Measurements from ENCODE around the gene ATP2B2.

The ATP2B2 gene

DNA sequence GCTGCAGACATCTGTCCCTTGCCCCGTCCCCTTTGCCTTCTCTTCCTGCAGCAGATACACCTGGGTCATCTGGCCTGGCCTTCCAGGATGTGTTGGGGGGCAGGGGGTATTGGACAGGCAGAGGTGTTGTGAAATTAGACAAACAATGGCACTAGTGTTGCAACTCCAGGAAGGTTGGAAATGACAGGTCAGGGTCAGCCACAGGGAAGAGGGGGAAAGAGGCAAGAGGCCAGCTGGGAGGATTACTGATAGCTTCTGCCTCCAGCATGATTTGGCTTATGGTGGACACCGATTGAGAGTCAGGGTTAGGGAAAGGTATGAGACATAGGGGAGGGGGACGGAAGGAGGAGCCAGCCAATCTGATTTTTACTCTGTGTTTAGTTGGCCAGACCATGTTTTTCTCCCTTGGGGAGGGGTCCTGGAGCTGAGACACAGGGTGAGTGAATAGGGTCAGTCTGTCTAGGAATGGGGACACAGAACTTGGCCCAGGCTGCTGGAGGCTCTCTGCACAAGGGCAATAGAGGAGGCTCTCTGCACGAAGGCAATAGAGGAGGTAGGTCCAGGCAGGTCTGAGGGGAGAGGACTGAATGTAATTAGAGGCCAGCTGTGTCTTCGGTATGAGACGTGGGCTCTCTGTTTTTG lies 3.4 kb upstream of the ATP2B2 start:
- Histone ChIP-seq H3K4me1 (no peaks in the 10 kb centered on the region), H3K4me3 (ENCODE audit: low read depth, low read length) (no peak overlapping the region), H3K9me3 (no peaks in the 10 kb centered on the region), H3K36me3 (no peaks in the 10 kb centered on the region), H3K27me3 (no peaks in the 10 kb centered on the region)
- TF ChIP-seq, protein P1, sequence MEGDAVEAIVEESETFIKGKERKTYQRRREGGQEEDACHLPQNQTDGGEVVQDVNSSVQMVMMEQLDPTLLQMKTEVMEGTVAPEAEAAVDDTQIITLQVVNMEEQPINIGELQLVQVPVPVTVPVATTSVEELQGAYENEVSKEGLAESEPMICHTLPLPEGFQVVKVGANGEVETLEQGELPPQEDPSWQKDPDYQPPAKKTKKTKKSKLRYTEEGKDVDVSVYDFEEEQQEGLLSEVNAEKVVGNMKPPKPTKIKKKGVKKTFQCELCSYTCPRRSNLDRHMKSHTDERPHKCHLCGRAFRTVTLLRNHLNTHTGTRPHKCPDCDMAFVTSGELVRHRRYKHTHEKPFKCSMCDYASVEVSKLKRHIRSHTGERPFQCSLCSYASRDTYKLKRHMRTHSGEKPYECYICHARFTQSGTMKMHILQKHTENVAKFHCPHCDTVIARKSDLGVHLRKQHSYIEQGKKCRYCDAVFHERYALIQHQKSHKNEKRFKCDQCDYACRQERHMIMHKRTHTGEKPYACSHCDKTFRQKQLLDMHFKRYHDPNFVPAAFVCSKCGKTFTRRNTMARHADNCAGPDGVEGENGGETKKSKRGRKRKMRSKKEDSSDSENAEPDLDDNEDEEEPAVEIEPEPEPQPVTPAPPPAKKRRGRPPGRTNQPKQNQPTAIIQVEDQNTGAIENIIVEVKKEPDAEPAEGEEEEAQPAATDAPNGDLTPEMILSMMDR (IDR thresholded peaks at IDR 0.05; ENCODE audit: low read depth, low read length), result no peak
- no peak for DNase-seq

DNA sequence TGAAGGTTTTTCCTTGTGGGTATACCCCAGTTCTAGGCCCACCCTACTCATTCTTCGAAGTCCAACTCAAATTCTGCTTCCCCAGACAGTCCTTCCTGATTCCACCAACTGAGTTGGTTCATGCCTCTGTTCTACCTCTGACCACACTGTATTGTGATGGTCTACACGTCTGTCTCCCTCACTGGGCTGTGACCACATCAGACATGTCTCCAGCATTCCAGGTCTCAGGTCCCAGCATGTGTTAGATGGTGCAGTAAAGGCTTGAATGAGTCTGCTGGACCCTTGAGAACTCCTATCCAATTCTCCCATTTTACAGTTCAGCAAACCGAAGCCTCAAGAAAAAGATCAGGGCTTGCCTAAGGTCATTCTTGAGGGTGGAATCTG lies 2.8 kb upstream of the ATP2B2 start:
- H3K36me3 ChIP-seq, result no peaks in the 10 kb centered on the region
- no peak overlapping the region for H3K4me3 ChIP-seq (ENCODE audit: low read depth, low read length)
- H3K27me3 ChIP-seq, result no peaks in the 10 kb centered on the region
- TF ChIP-seq, protein P1 (IDR thresholded peaks at IDR 0.05; ENCODE audit: low read depth, low read length), result no peak
- H3K9me3 ChIP-seq, result no peaks in the 10 kb centered on the region
- H3K4me1 ChIP-seq, result no peaks in the 10 kb centered on the region
- DNase-seq, result no peak

DNA sequence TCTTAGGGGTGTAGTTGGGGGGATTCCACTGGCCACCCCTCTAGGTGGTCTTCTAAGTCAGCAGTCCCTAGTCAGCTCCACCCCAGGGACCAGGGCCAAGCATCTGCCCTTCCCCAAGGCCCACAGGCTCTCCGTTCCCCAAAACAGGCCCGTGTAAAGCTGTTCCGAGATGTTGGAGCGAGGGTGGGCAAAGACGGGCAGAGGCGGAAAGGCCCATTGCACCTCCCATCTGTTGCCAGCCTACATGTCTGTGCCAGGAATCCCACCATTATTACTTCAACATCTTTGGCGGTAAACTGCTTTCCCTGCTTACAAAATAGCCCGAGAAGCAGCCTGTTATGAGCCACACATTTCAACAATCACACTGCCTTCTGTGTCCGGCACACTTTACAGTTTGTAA lies 1.9 kb upstream of the ATP2B2 start:
- Histone ChIP-seq H3K9me3 (no peaks in the 10 kb centered on the region), H3K4me1 (no peaks in the 10 kb centered on the region), H3K4me3 (ENCODE audit: low read depth, low read length) (no peak overlapping the region), H3K27me3 (no peaks in the 10 kb centered on the region), H3K36me3 (no peaks in the 10 kb centered on the region)
- no peak for DNase-seq
- TF ChIP-seq, protein P1 (IDR thresholded peaks at IDR 0.05; ENCODE audit: low read depth, low read length), result no peak

DNA sequence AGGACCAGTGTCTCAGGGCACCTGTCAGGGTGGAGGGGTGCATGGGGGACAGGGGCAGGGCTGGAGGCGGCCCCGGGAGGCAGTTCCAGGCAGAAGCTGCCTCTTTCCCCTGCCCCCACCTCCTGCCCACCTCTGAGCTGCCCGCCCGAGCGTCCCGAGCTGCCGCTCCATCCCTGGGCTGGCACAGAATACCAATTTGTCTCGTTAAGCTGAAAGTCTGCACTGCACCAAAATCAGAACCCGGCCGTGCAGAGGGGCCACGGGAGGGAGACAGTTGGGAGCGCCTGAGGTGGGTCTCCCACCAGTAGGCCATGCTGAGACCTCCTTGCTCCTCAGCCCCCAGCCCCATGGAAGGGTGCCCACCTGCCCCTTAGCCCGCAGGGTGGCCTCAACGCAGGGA lies 1.3 kb upstream of the ATP2B2 start:
- Histone ChIP-seq H3K4me1 (no peaks in the 10 kb centered on the region), H3K36me3 (no peaks in the 10 kb centered on the region), H3K4me3 (ENCODE audit: low read depth, low read length) (no peak overlapping the region), H3K27me3 (no peaks in the 10 kb centered on the region), H3K9me3 (no peaks in the 10 kb centered on the region)
- no peak for DNase-seq
- TF ChIP-seq, protein P1 (IDR thresholded peaks at IDR 0.05; ENCODE audit: low read depth, low read length), result no peak

DNA sequence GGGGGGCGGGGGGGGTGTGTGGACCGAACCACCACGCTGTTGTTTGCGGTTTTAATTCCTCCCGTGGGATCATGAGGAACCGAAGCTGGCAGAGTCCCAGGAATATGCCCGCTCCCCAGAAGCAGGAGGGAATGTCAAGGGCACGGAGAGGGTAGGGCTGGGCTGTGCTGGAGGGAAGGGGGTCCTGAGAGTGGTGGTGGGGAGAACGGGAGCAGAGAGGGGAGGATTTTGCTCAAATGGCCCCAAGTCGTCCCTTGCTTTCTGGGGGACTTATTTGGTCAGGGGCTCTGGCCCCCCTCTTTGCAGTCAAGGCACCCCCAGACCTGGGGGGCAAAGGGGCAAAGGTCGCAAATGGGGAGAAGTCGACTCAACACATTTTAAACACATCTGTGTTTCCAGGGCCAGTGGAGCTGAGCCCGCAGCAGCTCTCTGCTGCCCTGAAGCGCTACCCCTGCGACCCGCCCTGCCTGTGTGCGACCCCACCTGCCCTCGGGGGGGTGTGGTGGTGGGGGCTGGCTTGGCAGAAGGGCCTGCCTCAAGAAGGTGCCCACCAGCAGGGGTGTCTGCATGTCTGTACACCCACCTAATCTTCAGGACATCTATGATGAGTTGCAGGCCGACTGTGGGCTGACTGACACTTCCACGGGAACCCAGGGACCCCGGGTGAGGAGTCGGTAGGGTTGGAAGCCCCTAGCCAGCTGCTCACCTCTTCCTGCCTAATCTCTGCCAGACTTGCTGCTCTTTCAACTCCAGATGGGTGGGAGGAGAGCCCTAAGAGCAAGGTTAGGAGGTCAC lies 602 bp upstream of the ATP2B2 start:
- Histone ChIP-seq H3K27me3 (no peaks in the 10 kb centered on the region), H3K36me3 (no peaks in the 10 kb centered on the region), H3K4me1 (no peaks in the 10 kb centered on the region), H3K4me3 (ENCODE audit: low read depth, low read length) (peak overlapping the region; percentile 31), H3K9me3 (no peaks in the 10 kb centered on the region)
- TF ChIP-seq, protein P1 (IDR thresholded peaks at IDR 0.05; ENCODE audit: low read depth, low read length), result no peak
- DNase-seq, result no peak

Data from BE2C (cell line).